HG02885 (cell line): ENCODE data around the gene BOLL.
"Not testable (repeated sequence)": the region's sequence is repeated elsewhere in the genome, so short reads cannot be mapped to it uniquely, and the experiment has no call there.

Source experiments
- ATAC-seq: cut with Tn5 transposase; IDR thresholded peaks from one replicate; pipeline ENCODE4 v1.9.1; 2021; ENCODE audit warnings: mild to moderate bottlenecking; ENCODE audit not compliant: unreplicated experiment, poor library complexity

BOLL gene

DNA sequence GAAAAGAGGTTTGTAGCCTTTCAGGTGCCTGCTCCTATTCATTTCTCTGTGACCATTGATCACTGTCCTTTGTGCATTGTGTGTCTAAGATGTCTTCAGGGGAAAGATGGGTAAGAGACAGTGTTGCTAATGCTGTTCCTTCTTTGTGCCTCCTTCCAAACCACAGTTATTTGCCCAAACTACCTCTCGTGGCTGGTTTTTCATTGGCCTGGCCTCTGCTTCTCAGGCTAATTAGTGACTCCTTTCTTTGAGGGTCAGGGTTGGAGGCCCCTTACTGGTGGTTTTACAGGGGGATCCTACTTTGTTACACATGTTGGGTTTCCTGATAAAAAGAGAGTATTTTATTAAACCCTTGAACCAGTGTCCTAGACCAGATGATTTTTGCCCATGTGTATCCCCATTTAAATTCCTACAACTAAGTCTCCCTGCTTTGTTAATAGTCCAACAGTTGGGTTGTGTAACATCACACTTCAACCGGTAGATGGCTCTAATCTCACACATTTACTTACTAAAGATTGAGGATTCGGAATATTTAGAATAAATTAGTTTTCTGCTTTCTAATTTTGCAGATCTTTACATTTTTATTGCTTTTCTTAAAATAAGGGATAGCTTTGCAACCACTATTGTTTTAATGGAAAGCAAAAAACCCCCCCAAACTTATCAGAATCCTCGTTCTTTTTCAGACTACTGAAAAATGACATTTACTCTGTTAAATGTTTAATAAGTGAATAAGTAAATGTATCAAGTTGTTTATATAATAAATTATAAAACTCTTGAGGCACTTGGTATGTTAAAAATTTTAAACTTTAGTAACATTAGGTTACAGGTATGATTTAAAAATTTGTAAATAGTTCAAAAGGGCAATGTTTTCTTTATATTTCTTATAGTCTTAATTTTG, 77.6 kb downstream of the BOLL start:
- ATAC-seq, result no peak

DNA sequence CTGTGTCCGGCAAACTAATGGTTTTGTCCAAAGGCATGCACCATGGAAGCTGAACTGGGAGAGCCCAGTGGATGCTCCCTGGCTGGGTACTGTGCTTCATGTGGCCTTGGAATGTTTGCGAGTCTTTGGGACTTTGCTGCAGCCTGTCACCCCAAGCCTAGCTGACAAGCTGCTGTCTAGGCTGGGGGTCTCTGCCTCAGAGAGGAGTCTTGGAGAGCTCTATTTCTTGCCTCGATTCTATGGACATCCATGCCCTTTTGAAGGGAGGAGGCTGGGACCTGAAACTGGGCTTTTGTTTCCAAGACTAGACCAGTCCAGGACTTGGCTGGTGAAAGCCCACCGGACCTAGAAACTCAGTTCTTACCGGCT, 78.3 kb downstream of the BOLL start:
- no peak for ATAC-seq

DNA sequence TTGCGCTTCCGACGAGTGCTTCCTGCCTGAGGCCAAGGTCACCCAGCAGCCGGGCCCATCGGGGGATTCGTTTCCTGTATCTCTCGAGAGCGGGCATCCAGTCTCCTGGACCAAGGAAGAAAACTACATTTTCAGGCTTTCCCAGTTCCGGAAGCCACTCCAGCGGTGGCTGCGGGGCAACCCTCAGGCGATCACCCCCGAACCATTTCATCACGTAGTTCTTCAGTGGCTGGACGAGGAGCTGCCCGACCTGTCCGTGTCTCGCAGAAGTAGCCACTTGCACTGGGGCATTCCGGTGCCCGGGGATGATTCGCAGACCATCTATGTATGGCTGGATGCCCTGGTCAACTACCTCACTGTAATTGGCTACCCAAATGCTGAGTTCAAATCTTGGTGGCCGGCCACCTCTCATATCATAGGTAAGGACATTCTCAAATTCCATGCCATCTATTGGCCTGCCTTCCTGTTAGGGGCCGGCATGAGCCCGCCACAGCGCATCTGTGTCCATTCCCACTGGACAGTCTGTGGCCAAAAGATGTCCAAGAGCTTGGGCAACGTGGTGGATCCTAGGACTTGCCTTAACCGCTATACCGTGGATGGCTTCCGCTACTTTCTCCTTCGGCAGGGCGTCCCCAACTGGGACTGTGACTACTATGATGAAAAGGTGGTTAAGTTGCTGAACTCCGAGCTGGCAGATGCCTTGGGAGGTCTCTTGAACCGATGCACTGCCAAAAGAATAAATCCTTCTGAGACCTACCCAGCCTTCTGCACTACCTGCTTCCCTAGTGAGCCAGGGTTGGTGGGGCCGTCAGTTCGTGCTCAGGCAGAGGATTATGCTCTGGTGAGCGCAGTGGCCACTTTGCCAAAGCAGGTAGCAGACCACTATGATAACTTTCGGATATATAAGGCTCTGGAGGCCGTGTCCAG, 78.9 kb downstream of the BOLL start:
- ATAC-seq, result no peak

DNA sequence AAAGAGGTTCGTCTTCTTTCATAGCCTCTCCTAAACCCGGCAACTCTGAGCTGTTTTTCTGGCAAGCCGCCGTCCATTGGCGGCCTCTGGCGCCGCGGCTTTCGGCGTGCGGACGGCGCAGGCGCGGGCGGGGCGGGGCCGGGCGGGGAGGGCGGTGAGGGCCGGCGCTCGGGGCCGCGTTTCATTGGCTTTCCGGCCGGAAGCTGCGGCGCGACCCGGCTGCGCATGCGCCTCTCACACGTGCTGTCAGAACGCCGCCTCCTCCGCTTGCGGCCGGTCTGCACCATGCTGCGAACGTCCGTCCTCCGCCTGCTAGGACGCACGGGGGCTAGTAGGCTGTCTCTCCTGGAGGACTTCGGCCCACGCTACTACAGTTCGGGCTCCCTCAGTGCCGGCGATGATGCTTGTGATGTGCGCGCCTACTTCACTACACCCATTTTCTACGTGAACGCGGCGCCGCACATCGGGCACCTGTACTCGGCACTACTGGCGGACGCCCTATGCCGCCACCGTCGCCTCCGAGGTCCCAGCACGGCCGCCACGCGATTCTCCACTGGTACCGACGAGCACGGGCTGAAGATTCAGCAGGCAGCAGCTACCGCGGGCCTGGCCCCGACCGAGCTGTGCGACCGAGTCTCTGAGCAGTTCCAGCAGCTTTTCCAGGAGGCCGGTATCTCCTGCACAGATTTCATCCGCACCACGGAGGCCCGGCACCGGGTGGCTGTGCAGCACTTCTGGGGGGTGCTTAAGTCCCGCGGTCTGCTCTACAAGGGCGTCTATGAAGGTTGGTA, 79.8 kb downstream of the BOLL start, which contains the start of gene MARS2:
MARS2 (plus strand) TSS at position 249 of the 791 bp plus-strand sequence; CDS start at position 286, 37 bp downstream.
- ATAC-seq, result peak; percentile 83

DNA sequence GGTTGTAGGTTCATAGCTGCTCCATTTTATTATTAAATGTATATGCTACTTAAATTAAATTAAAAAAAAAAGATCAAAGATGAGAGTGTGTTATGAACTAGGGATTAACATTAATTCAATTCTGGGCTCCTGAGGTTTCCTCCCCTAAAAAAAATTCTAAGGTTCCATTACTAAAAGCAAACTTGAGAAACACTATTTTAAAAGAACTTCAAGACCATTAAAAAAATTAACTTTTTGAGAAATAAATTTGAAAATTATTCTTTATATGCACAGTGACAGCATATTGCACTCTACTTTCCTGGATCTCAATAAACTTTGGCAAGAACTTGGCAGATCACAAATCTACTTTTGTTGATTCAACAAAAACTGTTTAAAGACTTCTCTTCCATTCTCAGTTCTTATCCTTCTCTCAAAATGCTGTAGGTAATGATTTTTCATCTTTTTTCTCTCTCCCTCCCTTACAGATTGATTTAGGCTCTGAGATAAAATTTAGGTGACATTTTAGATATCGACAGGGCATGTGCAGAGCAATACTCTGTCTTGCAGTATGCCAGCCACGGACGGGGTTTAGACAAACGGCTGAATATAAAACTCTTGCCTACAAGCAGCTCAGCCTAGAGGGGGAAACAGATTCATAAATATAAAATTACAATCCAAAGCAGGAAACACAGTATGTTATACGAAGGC, 80.5 kb downstream of the BOLL start:
- ATAC-seq, result peak; percentile 40

DNA sequence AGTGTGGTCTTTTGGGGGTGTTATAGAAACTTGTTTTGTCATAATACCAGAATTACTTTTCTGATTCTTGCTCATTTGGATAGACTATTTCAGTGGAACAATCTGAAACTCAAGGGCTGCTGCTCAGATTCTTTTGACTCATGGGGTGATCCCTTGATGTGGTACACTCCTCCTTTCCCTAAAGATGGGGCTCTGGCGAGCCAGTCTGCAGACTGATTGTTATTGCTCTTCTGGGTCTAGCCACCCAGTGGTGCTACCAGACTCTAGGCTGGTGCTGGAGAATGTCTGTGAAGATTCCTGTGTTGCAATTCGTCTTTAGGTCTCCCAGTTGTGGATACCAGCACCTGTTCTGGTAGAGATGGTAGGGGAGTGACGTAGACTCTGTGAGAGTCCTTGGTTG, 84.2 kb downstream of the BOLL start:
- ATAC-seq, result no peak

DNA sequence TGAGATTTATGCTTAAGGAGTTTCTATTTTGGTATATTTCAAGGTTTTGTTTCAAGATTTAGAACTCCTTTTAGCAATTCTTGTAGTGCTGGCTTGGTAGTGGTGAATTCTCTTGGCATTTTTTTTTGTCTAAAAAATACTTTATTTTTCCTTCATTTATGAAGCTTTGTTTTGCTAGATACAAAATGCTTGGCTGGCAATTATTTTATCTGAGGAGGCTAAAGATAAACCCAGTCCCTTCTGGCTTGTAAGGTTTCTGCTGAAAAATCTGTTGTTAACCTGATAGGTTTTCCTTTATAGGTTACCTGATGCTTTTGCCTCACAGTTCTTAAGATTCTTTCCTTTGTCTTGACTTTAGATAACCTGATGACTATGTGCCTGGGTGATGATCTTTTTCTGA, 85.4 kb downstream of the BOLL start:
- ATAC-seq, result not testable (repeated sequence)

DNA sequence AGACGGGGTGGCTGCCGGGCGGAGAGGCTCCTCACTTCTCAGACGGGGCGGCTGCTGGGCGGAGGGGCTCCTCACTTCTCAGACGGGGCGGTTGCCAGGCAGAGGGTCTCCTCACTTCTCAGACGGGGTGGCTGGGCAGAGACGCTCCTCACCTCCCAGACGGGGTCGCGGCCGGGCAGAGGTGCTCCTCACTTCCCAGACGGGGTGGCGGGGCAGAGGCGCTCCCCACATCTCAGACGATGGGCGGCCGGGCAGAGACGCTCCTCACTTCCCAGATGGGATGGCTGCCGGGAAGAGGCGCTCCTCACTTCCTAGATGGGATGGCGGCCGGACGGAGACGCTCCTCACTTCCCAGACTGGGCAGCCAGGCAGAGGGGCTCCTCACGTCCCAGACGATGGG, 88.5 kb downstream of the BOLL start:
- ATAC-seq, result not testable (repeated sequence)

DNA sequence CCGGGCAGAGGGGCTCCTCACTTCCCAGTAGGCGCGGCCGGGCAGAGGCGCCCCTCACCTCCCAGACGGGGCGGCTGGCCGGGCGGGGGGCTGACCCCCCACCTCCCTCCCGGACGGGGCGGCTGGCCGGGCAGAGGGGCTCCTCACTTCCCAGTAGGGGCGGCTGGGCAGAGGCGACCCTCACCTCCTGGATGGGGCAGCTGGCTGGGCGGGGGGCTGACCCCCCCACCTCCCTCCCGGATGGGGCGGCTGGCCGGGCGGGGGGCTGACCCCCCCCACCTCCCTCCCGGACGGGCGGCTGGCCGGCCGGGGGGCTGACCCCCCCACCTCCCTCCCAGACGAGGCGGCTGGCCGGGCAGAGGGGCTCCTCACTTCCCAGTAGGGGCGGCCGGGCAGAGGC, 89.1 kb downstream of the BOLL start:
- ATAC-seq, result not testable (repeated sequence)

DNA sequence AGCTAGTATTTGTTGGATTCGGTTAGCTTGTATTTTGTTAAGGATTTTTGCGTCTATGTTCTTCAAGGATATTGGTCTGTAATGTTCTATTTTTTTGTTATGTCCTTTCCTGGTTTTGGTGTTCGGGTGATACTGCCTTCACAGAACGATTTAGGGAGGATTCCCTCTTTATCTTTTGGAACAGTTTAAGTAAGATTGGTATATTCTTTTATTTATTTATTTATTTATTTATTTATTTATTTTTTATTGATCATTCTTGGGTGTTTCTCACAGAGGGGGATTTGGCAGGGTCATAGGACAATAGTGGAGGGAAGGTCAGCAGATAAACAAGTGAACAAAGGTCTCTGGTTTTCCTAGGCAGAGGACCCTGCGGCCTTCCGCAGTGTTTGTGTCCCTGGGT, 89.9 kb downstream of the BOLL start:
- ATAC-seq, result not testable (repeated sequence)

DNA sequence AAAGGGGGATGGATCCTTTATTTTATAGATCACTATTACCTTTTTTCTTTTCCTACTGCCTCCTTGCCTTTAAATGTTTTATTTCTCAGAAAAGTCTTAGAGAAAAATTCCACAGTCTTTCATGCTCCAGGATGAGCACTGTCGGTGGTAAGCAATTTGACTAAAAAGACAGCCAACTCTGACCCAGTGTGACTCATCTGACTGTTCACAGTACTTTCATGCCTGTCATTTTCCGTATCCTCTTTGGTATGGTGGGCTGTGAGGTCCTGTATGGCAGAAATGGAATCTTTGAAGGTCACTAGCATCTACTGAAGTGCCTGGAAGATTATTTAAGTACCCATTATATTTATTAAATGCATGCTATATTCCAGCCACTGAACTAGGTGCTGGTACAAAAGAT, 107.6 kb downstream of the BOLL start:
- ATAC-seq, result no peak

DNA sequence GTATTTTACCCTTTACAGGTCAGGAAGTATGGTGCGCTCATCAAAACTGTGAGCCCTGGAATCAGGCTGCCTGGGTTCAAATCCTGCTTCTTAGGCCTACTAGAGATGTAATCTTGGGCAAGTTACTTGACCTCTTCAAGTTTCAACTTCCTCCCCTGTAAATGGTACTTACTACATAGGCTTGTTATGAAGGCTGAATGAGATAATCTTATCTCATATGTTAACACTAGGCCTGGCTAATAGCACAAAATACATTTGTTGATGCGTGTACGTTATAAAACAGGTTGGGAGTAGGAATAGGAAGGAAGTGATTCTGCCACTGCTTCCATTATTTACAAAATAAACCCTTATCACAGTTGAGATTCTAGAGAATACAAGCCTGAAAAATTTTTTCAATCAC, 108.1 kb downstream of the BOLL start:
- ATAC-seq, result no peak
